Epithelial cell of esophagus (primary cell): ENCODE data around the gene PSORS1C1.

Source experiments
- DNase-seq: peaks from one replicate; pipeline ENCODE4 v3.0.0; 2010; ENCODE audit warnings: low read depth
- H3K4me3 ChIP-seq: 2 replicates; pipeline ENCODE4 v1.5.1; 2011; ENCODE audit warnings: mild to moderate bottlenecking, low read length, control low read depth
- TF ChIP-seq, protein P1 (sequence below): IDR thresholded peaks from 2 replicates; pipeline ENCODE4 v1.5.1; 2011; ENCODE audit warnings: low read depth, mild to moderate bottlenecking, low read length, control low read depth, inconsistent platforms; ENCODE audit not compliant: insufficient read depth; ENCODE audit errors: missing control alignments

PSORS1C1 gene

DNA sequence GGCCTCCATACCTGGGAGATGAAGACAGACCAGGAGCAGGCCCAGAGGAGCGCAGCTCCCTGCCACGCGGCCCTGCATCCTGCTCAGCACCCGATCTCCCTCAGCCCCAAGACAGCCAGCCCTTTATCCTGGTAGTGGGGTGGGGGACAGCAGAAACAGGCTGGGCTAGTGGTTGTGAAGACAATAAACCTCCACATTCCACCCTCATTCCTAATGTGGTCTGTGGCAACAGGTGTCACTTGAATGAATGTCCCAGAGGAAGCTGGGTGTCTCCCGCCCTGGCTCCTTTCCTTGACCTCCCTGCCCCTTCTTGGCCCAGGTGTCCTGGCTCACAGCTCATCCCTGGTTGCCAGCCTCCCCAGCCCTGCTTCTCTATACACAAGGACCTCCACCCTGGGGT, 2.1 kb upstream of the PSORS1C1 start, which contains the start of gene C6orf15:
TSS of gene C6orf15 (minus strand) at position 98 of the 400 bp plus-strand sequence. CDS start at position 78, 20 bp downstream.
- DNase-seq: no peak
- no peak within 1 kb of the TSS for H3K4me3 ChIP-seq
- TF ChIP-seq, protein P1, sequence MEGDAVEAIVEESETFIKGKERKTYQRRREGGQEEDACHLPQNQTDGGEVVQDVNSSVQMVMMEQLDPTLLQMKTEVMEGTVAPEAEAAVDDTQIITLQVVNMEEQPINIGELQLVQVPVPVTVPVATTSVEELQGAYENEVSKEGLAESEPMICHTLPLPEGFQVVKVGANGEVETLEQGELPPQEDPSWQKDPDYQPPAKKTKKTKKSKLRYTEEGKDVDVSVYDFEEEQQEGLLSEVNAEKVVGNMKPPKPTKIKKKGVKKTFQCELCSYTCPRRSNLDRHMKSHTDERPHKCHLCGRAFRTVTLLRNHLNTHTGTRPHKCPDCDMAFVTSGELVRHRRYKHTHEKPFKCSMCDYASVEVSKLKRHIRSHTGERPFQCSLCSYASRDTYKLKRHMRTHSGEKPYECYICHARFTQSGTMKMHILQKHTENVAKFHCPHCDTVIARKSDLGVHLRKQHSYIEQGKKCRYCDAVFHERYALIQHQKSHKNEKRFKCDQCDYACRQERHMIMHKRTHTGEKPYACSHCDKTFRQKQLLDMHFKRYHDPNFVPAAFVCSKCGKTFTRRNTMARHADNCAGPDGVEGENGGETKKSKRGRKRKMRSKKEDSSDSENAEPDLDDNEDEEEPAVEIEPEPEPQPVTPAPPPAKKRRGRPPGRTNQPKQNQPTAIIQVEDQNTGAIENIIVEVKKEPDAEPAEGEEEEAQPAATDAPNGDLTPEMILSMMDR: no peak

DNA sequence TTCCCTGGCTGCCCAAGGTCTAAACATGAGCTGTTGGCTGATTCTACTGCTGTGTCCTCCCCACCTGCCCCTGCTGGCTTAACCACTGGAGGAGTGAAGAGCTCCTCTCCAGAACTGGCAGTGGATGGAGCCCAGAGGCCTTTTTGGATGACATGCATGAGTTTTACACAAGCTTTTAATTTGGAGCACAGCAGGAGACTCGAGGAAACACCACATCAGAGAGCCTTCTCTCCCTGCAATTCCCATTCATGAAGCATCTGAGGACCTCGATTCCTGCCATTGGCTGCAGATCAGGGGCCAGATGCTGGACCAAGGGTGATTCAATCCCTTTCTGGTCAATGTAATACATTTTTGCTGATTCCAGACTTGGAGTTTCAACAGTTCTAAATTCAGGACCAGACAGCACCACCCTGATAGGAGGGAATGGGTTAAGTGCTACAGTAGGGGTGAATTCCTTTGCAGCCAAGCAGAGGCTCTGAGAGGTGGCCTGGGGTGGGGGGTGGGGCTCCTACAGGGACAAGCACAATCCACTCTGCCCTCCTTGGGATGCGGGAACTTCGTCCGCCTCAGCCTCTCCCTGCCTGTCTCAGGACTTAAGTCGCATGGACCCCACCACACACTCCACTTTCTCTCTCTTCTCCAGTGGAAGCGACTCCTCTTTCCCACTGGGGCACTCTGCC, 599 bp upstream of the PSORS1C1 start:
- H3K4me3 ChIP-seq: no peak overlapping the region
- TF ChIP-seq, protein P1: no peak
- DNase-seq: no peak

DNA sequence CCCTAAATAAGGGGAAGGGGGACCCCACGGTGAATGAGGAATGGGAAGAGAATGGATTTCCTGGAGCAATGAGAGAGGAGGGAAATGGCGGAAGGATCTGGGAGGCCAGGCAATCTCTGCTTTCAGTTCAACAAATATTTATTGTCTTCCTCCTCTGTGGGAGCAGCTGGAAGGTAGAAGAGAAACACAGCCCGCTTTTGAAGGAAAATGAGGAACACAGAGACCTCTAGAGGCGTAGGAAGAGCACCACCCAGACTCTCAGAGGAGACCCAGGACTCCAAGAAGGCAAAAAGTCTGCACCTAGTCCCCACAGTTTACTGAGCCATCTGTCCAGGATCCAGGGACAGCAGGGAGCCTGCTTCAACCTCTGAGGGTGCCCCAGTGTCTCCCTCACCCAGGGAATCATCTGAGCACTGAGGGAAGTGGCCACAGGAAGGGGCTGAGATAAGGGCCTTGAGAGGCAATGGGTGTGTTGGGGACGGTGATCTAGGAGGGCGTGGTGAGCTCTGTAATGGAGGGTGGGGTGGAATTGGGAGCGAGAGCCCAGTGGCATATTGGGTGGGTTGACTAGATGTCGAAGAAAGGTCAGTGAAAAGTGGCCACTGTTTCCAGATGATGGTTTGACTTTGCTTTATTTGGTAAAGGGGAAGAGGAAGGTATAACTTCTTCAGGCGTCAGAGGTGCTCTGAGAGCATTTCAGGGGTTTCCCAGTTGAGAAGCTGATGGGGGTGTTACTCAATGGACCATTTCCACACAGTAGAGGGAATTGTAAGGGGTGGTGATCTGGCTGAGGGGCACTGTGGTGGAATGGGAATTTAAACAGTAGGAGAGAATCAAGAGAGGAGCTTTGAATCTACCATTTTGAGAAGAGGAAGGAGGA, 610 bp downstream of the PSORS1C1 start:
- H3K4me3 ChIP-seq: peak overlapping the region; percentile 55
- peak; percentile 71 for DNase-seq
- TF ChIP-seq, protein P1: peak; percentile 52

DNA sequence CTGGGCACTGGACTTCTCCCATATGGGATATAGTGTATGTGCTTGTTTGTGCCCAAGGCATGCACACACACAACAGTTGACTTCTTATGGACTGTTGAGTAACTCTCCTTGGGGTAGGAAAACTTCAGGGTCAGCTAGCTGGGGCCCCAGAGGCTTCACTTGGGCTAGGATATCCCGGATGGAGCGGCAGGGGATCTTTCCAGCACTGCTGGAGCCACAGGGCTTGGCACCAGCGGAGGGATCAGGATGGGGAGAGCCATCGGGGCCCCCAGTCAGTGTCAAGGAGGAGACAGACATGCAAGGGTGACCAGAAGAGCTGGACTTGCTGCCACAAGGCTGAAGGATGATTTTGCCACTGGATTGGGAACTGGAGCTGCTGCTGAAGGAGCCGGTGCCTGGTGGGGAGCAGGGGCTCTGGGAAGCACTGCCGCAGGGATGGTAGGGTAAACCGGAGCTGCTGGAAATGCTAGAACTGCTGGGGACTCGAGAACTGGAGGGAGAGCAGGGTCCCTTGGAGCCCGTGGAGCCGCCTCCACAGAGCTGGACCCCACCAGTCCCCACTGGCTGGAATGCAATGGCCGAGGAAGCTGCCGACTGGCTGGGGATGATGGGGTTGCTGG, 1.5 kb downstream of the PSORS1C1 start:
- no peak for DNase-seq
- H3K4me3 ChIP-seq: peak overlapping the region; percentile 55
- TF ChIP-seq, protein P1: no peak

DNA sequence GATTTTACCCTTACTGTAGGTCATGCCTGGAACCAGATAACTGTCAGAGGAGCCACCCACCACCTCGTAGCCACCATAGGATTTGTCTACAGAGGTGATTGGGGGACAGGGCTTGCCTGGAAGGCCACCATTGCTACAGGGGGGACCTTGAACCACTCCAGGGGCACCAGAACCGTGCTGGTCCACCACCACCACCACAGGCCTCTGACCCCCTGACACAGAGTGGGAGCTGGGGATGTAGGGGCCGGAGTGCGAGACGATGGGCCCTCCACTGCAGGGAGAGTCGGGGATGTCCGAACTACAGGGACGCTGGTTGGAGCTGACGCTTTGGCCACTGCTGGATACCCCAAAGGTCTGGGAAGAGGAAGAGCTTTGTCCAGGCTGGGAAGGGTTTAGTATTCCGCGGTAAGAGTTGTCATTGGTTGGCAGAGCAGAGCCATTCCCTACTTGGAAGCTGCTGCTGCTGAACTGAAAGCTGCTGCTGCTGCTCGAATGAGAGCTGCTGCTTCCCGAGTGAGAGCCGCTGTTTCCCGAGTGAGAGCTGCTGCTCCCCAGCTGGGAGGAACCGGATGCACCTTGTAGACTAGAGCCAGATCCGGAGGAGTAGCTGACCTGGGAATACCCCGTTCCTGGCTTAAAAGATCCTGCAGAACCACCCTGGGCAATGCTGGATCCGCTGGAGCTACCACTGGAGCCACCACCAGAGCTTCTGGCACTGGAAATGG, 2.2 kb downstream of the PSORS1C1 start:
- no peak for DNase-seq
- TF ChIP-seq, protein P1: no peak
- H3K4me3 ChIP-seq: no peak overlapping the region

DNA sequence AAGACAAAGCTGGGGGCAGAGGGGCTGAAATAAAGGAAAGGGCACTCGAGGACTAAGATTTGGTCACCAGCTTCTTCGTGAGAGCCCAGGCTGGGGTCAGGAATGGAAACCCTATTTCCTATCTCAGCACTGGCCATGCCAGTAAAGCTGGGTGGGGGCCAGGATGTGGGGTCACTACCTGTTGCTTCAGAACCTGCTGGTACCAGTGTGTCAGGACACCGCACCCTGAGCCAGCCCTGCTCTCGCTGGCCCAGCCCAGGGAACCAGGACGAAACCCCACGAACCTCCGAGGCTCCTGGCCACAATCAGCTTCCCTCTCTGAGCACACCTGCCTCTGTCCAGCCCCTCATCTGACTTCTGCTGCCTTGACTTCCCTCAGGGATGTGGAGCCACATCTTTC, 3.6 kb downstream of the PSORS1C1 start:
- H3K4me3 ChIP-seq: no peak overlapping the region
- TF ChIP-seq, protein P1: no peak
- no peak for DNase-seq
